Measurements from ENCODE around the gene NR2F6.

The NR2F6 gene

GRCh38 chr19:17183858-17184321, 61.8 kb downstream of the NR2F6 start:
- H3K4me3 ChIP-seq = no peak overlapping the region
- H3K27ac ChIP-seq = no peak overlapping the region
- TF ChIP-seq CTCF (IDR thresholded peaks at IDR 0.05) = no peak
- no peak for DNase-seq (ENCODE audit: low spot score)

DNA sequence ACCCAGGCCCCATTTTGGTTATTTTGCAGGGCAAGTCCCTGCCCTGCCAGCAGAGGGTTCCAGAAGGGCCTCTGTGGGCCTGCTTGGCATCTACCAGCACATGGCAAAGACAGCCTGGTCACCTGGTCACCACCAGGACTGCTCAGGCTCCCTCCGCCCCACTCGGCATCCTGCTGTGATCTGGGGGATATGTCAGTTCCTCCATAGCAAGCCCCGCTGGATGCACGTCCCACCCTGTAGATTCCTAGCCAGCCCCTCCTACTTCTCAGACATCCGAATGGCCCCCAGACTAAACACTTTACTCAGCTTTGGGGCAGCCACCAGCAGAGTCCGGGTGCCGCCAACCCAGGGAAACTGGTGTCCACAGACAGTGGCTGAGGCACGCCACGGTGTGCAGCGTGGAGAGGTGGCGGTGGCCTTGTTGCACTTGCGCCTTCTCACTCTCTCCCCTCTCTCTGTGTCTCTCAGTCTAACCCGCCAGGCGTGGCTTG, 62.4 kb downstream of the NR2F6 start:
- H3K27ac ChIP-seq = no peak overlapping the region

More for the DNA sequence above, 62.4 kb downstream of the NR2F6 start:
- no peak for DNase-seq (ENCODE audit: low spot score)
- no peak for TF ChIP-seq CTCF (IDR thresholded peaks at IDR 0.05)
- no peak overlapping the region for H3K4me3 ChIP-seq

Measured in coronary artery (tissue), 2 donors.